HEK293T (cell line): ENCODE data around the gene BASP1.
"Not testable (repeated sequence)": the region's sequence is repeated elsewhere in the genome, so short reads cannot be mapped to it uniquely, and the experiment has no call there.

Experiments
- CTCF ChIA-PET: fragments of 350-600 bp; formaldehyde crosslinking; extraction: SDS; loops from one replicate; lab custom pipeline; 2021; ENCODE audit warnings: antibody characterized with exemption, inconsistent platforms; lab: Yijun Ruan, JAX
- POLR2A ChIA-PET: fragments of 350-600 bp; formaldehyde crosslinking; extraction: SDS; loops from one replicate; lab custom pipeline; 2020; ENCODE audit warnings: antibody characterized with exemption, inconsistent platforms; lab: Yijun Ruan, JAX
- DNase-seq: peaks from one replicate; pipeline ENCODE4 v3.0.0; 2012; ENCODE audit warnings: mixed read lengths; ENCODE audit errors: extremely low spot score
- ARNT ChIP-seq: fragments of 450-650 bp; IDR thresholded peaks from 2 replicates; pipeline ENCODE4 v1.6.1; 2017; ENCODE audit warnings: mild to moderate bottlenecking
- BHLHE40 ChIP-seq: fragments of 450-650 bp; IDR thresholded peaks from 2 replicates; pipeline ENCODE4 v1.6.1; 2016; ENCODE audit warnings: mild to moderate bottlenecking, moderate library complexity, borderline replicate concordance
- CTBP1 ChIP-seq: fragments of 450-650 bp; IDR thresholded peaks from 2 replicates; pipeline ENCODE4 v1.6.1; 2016; ENCODE audit warnings: borderline replicate concordance
- ELF4 ChIP-seq: fragments of 450-650 bp; IDR thresholded peaks from 2 replicates; pipeline ENCODE4 v1.6.1; 2017; ENCODE audit warnings: antibody characterized with exemption
- FOXA1 ChIP-seq: fragments of 450-650 bp; IDR thresholded peaks from 2 replicates; pipeline ENCODE4 v1.6.1; 2016; ENCODE audit warnings: mild to moderate bottlenecking
- FOXK2 ChIP-seq: fragments of 450-650 bp; IDR thresholded peaks from 2 replicates; pipeline ENCODE4 v1.6.1; 2016; ENCODE audit warnings: mild to moderate bottlenecking
- FOXM1 ChIP-seq: fragments of 450-650 bp; IDR thresholded peaks from 2 replicates; pipeline ENCODE4 v1.6.1; 2017; ENCODE audit warnings: mild to moderate bottlenecking, borderline replicate concordance
- HDGF ChIP-seq: fragments of 450-650 bp; IDR thresholded peaks from 2 replicates; pipeline ENCODE4 v1.6.1; 2017; ENCODE audit warnings: antibody characterized with exemption, borderline replicate concordance
- L3MBTL2 ChIP-seq: fragments of 450-650 bp; conservative IDR thresholded peaks from 2 replicates; pipeline ENCODE4 v1.6.1; 2016; ENCODE audit warnings: mild to moderate bottlenecking
- LEF1 ChIP-seq: fragments of 450-650 bp; IDR thresholded peaks from 2 replicates; pipeline ENCODE4 v1.6.1; 2017; ENCODE audit warnings: mild to moderate bottlenecking, borderline replicate concordance
- NFRKB ChIP-seq: fragments of 450-650 bp; IDR thresholded peaks from 2 replicates; pipeline ENCODE4 v1.6.1; 2016; ENCODE audit warnings: mild to moderate bottlenecking, moderate library complexity
- SP1 ChIP-seq: fragments of 450-650 bp; IDR thresholded peaks from 2 replicates; pipeline ENCODE4 v1.6.1; 2017
- SUZ12 ChIP-seq: fragments of 450-650 bp; IDR thresholded peaks from 2 replicates; pipeline ENCODE4 v1.6.1; 2016; ENCODE audit warnings: mild to moderate bottlenecking
- TARDBP ChIP-seq: fragments of 450-650 bp; IDR thresholded peaks from 2 replicates; pipeline ENCODE4 v1.6.1; 2016
- ZNF384 ChIP-seq: fragments of 450-650 bp; IDR thresholded peaks from 2 replicates; pipeline ENCODE4 v1.6.1; 2016
- TF ChIP-seq, protein P1 (sequence below): fragments of 450-650 bp; IDR thresholded peaks from 2 replicates; pipeline ENCODE4 v1.6.1; 2016

The BASP1 gene

DNA sequence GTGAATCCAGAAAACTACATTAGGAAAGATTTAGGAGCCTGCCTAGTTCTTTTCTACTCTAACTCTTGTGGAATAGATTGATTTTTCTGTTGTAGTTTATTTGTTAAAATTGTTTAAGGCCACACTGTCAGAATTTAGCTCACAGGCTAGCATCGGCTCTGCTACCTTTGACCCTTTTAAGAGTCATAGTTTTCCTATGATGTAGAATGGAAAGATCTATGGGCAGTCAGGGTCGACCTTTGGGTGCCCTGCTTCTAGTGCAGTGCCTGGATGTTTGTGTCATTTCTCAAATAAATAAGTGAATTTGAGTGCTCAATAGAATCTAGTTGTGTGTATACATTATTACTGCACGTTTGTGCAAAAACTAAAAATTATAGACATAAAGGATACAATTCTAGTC lies 38.7 kb downstream of the BASP1 start:
- POLR2A ChIA-PET: no interaction called here

DNA sequence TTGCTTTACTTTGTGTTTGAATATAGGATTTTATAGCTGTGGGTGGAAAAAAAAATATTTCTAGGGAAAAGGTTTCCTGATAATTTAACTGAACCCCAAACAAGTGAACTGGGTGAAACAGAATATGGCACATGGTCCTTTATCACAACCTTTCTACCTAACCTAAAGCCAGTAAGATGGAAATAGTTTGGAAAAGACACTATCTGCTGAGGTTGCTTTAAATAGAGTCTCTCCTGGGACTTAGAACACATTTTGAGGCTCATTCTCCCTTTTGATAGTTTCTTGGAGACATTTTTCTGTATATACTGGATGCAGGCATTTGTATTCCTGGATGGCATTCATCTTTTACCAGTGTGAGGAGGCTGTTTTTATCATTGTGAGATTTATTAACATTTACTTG lies 39.4 kb downstream of the BASP1 start:
- TF ChIP-seq ARNT: no peak
- ChIA-PET CTCF (interaction anchor here (0.5 kb wide), 1 partner anchor 129 kb away, joined by 3 read pairs; no protein-coding TSS in a partner anchor), POLR2A (no interaction called here)
- DNase-seq: no peak

More for the DNA sequence above, 38.7 kb downstream of the BASP1 start:
- CTCF ChIA-PET: no interaction called here
- TF ChIP-seq ZNF384: no peak
- TF ChIP-seq FOXK2: no peak
- no peak for TF ChIP-seq L3MBTL2
- TF ChIP-seq CTBP1: no peak
- TF ChIP-seq HDGF: no peak
- TF ChIP-seq LEF1: no peak
- TF ChIP-seq SUZ12: no peak
- no peak for TF ChIP-seq NFRKB
- no peak for TF ChIP-seq ELF4
- TF ChIP-seq, protein P1, sequence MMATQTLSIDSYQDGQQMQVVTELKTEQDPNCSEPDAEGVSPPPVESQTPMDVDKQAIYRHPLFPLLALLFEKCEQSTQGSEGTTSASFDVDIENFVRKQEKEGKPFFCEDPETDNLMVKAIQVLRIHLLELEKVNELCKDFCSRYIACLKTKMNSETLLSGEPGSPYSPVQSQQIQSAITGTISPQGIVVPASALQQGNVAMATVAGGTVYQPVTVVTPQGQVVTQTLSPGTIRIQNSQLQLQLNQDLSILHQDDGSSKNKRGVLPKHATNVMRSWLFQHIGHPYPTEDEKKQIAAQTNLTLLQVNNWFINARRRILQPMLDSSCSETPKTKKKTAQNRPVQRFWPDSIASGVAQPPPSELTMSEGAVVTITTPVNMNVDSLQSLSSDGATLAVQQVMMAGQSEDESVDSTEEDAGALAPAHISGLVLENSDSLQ: no peak
- TF ChIP-seq SP1: no peak
- TF ChIP-seq BHLHE40: no peak
- DNase-seq: no peak

DNA sequence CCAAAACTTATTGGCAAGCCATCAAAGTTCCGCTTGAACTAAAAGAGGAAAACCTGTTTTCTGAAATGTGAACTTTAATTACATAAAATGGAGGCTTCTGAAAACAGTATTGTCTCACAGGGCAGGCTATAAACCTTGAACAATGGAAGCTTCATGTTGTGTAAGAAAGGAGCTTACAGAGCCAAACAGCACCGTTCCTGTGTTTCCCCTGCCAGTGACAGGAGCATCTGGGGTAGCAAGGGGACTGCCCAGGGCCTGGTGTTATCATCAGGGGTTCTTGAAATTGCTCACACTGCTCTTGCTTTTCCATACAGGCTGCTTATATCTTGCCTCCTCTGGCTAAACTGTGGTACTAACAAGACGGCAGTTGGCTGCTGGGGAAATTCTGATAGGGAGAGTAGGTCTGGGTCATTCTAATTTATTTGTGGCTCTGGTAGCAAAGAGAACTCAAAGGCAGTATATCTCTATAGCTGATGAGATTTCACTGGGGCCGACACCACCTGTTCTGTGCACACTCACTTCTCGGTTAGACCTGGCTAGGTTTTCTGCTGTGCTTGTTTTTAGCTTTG lies 40.4 kb downstream of the BASP1 start:
- no peak for DNase-seq
- TF ChIP-seq FOXK2 (no peak), FOXA1 (no peak), ELF4 (no peak), FOXM1 (no peak), NFRKB (no peak), L3MBTL2 (no peak), LEF1 (no peak), SUZ12 (no peak), TARDBP (no peak), ARNT (no peak), HDGF (no peak), ZNF384 (no peak), BHLHE40 (no peak), SP1 (no peak), CTBP1 (no peak)
- TF ChIP-seq, protein P1: no peak
- ChIA-PET POLR2A (no interaction called here), CTCF (no interaction called here)

DNA sequence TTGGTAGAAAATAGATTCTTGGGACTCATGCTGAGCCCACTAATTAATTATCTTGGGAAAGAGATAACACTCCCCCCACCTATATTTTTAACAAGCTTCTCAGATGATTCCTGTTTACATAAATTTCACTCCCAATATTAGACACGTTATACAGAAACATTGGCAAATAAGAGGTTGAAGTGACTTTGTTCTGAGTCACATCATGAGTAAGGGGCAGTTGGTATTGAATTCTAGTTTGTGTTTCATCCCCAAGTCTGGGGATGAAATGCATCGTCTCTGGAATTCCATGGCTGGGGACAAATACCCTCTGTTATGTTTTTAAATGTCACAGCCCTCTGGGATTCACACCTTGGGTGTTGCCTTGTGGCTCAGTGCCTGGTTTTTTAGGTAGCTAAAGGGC lies 41.0 kb downstream of the BASP1 start:
- no peak for DNase-seq
- ChIA-PET CTCF (no interaction called here), POLR2A (no interaction called here)
- TF ChIP-seq SP1: no peak
- no peak for TF ChIP-seq ARNT
- no peak for TF ChIP-seq LEF1
- TF ChIP-seq, protein P1: no peak
- TF ChIP-seq BHLHE40: no peak
- no peak for TF ChIP-seq FOXA1
- no peak for TF ChIP-seq ZNF384
- no peak for TF ChIP-seq NFRKB
- TF ChIP-seq TARDBP: no peak
- TF ChIP-seq SUZ12: no peak
- TF ChIP-seq L3MBTL2: no peak
- TF ChIP-seq FOXM1: no peak
- no peak for TF ChIP-seq ELF4
- no peak for TF ChIP-seq FOXK2
- TF ChIP-seq HDGF: no peak
- no peak for TF ChIP-seq CTBP1

DNA sequence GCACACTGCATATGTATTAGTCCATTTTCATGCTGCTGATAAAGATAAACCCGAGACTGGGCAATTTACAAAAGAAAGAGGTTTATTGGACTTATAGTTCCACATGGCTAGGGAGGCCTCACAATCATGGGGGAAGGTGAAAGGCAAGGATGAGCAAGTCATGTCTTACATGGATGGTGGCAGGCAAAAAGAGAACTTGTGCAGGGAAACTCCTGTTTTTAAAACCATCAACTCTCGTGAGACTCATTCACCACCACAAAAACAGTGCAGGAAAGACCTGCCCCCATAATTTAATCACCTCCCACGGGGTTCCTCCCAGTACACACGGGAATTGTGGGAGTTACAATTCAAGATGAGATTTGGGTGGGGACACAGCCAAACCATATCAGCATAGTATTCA lies 41.6 kb downstream of the BASP1 start:
- CTCF ChIA-PET, POLR2A ChIA-PET, DNase-seq: not testable (repeated sequence)

DNA sequence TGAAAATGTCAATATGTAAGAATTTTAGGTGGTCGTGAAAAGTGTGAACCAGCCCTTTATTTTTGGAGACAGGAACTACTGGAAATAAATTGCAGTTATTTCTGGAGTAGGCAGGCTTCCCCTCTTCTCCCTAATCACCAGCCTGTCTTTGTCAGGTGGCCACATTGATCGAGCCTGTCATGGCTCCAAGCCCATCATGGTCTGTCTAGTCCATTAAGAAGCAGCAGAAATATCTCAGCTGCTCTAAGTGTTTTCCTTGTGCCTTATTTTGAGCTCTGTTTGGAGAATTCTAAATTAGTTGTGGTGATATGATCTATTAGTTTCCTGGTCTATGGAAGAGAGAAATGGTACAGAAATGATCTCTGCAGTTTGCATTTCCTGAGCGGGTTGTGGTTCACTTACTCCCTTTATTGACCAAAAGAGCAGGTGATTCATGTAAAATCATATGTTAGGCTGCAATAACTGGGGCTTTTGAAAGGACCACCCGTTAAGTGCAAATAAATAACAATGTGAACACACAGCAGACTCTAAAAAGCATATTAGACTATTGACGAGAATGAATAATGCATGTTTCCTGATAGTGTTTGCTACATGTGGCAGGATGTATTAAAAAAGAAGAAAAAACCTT lies 42.3 kb downstream of the BASP1 start:
- CTCF ChIA-PET: no interaction called here
- no peak for DNase-seq
- POLR2A ChIA-PET: no interaction called here
- TF ChIP-seq FOXK2 (no peak), TARDBP (no peak), BHLHE40 (no peak)

DNA sequence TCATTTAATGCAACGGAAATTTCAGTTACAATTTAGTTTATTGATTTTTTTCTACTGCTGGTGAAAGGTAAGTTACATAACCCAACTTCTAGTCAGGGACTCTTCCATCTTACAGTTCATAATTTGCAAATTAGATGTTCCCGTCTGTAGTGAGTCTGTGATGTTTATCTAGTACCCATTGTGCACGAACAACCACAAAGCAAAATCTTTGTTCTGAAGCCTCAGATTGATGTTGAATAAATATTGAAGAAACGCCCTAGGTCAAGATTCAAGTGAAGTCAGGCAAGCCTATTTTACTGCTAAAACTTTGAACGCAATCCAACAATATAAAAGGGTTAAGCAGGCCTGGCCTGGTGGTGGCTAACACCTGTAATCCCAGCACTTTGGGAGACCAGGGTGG lies 43.1 kb downstream of the BASP1 start:
- DNase-seq: no peak
- TF ChIP-seq ARNT (no peak), L3MBTL2 (no peak), HDGF (no peak), TARDBP (no peak), CTBP1 (no peak), SUZ12 (no peak), FOXA1 (no peak), ZNF384 (no peak)
- TF ChIP-seq, protein P1: no peak
- ChIA-PET CTCF (no interaction called here), POLR2A (no interaction called here)
